DMS153 treated with DMSO at 0.1 percent for 48 hours (cell line): Measurements from ENCODE around the gene WWOX.
A peak's percentile ranks its signal among the peaks of the same experiment; 100 is the strongest.

Experiments
- DNase-seq: peaks from one replicate; lab custom pipeline; 2025; ENCODE audit not compliant: unreplicated experiment; lab: John Stamatoyannopoulos, UW

WWOX gene

DNA sequence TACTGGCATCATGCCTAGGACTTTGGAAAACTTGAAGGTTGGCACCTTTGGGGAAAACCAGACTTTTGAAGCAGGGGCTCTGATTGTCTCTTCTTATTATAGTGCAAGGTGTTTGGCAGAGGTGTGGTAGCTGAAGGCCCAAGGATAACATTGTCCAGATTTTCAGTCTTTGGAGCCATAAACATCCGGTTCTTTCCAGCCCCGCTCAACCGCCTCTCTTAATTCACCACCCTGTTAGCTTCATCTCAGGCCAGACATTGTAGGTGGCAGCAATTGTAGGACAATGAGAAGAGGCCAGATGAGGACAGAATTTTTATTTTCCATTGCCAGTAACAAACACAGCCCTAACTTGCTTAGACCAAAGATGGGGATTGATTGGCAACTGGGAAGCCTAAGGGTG lies 851.3 kb downstream of the WWOX start:
- no peak for DNase-seq

DNA sequence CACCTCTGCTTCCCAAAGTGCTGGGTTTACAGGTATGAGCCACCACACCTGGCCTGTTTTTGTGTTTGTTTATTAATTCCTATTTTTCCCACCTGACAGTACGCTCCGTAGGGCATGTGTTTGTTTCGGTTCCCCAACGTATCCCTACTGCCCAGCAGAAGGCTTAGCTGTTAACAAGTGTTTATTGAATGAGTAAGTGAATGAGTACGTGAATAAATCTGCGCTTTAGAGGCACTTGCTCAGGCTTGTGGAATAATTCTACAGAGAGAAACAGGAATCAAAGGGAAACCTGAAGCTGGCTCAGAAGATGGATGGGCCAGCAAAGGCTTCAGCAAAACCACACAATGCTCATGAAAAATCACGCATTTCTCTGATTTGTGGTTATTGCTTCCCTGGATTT lies 853.2 kb downstream of the WWOX start:
- DNase-seq, result no peak

DNA sequence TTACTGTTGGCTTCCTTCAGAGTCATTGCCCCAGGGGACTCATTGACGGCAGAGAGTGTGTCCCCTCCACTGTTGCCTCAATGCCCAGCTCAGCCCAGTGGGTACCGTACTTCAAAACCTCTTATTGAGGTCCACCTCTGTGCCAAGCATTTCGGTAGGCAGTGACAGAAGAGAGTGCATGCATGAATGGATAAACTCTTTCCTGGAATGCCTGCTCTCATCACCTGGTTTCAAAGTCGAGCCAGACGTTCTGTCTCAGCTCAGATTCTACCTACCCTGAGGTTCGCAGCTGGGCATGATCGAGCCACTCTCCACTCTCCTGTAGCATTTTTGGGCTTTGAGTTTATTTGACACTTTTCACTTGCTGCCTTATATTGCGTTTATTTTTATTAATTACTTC lies 854.1 kb downstream of the WWOX start:
- no peak for DNase-seq

DNA sequence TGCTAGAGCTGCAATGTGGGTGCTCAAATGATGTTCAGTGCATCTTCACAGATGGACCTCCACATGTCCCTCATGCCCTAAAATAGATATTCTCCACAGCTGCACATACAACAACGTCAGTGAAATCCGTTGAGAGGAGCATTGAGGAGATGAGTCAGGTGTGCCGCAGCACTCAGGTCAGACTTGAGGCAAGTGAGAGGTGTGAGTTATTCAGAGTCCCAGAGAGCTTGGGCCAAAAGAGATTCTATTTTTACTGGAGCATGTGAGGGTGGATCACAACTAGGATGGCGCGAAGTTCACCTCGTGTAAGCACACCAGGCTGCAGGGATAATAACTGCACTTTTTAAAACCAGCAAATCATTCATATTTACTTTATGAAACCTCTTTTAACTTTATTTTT lies 855.8 kb downstream of the WWOX start:
- no peak for DNase-seq

DNA sequence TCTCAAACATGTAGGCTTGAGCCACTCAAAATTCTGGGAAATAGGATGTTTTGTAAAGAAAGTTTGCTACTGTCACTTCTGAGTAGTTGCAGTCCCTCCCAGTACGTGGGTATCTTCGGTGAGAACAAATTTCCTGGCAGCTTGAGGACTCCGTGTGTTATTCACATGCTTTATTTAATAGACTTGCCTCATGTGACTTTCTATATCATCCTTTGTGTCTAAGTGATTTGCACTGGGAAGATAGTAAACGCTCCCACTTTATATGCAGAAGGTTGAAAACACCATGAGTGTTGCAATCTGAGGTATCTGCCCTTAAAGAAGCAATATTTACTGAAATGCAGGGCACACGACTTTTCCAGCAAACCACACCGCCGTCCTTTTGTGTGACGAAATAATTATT lies 857.4 kb downstream of the WWOX start:
- DNase-seq, result no peak

DNA sequence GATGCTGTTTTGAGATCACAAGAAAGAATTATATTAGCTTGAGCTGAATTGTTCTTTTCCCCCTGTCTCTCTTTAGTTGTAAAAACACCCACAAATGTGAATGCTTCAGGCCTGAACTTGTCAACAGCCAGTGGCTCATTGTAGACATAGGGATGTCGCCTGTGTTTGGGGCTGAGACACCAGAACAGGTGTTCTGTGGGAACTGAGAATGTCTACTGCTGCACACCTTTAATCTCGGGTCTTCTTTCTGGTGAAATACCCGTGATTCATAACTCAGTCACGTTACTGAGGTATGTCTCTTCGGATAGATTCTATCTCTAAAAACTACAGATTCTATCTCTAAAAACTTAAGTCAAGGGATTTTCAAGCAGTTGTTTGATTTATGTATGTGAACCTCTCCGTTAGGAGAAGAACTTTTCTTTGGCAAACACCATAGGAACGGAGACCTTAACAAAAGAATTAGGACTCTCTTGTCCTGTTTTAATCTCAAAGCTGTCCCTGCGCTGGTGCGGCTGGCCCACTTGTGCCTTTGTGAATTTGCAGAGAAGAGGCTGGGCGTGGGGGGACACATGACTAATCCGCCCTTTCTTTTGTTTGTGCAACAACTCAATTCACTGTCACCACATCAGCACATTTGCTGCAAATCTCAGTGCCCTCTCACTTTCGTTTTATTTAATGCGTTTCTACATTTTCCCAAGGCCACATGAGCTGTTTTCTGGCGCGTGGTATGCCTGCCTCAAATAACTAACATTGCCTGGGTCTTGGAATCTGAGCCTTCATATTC lies 858.1 kb downstream of the WWOX start:
- DNase-seq, result peak; percentile 32

DNA sequence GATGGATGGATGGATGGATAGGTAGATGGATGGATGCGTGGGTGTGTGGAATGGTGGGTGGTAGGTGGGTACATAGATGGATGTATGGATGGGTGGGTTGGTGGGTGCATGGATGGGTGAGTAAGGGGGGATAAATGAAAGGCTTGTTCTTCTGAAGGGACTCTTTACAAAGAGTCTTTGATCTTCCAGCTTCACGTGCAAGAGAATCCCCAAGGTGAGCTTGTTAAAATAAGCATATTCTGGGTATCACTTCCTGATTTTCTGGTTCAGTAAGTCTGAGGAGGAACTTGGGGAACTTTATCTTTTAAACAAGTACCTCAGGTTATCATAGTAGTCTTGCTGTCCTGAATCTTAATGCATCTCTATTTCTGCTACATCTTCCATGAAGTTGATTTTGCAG lies 862.0 kb downstream of the WWOX start:
- DNase-seq, result no peak

DNA sequence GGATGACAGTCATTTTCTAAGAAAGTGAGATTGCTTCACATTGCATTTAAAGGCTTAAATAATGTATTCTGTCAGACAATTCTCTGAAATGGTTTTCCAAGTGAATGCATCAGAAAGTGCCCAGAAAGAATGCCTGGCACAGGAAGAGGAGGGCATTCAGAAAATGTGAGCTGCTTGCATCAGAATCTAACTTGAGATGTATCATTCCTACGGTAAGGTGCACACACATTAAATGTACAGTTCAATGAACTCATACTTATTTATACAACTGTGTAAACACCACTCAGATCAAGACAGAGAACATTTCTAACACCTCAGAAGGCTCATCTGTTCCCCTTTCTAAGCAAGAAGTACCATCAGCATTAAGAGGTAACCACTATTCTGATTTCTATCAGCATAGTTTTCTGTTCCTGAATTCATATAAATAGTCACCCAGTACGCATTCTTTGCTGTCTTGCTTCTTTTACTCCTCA lies 863.0 kb downstream of the WWOX start:
- DNase-seq, result no peak

DNA sequence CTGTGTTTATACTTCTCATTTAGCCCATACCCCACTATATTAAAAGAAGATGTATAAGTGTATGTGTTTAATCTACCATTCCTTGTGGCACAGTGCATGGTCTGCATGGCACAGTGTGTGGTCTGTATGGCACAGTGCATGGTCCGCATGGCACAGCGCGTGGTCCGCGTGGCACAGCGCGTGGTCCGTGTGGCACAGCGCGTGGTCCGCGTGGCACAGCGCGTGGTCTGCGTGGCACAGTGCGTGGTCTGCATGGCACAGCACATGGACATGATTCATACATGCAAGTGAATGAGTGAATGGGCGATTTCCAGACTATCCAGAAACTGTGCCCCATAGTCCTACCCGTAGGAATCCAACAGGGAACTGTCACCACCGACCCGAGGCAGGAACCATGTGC lies 868.5 kb downstream of the WWOX start:
- no peak for DNase-seq

DNA sequence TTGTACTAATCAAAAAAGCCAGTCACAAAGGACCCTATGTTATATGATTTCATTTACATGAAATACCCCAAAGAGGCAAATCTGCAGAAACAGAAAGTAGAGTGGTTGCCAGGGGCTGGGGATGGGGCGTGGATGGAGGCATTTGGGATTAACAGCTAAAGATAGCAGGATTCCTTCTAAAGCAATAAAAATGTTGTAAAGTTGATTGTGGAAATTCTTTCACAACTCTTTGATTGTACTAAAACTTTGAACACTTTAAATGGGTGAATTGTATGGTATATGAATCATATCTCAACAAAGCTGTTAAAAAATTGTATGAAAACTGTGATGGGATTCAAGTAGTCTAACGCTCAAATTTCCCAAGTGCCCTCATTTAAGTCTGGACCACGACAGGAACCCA lies 870.3 kb downstream of the WWOX start:
- DNase-seq, result no peak

DNA sequence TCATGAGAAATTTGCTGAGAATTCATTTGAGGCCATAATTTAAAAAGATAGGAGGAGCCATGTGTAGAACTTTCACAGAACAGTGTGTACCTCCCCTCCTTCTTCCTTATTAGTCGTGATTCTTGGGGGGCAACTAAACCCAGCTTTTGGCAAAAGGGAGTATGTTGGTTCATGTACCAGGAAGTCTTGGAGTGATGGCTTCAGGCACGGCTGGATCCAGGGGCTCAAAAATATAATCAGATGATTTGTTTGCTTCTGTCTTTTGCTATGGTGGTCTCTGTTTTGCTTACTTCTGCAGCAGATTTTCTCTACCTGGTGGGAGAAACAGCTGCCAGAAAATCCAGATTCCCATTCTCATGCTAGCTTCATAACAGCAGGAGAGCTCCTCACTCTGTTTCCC lies 871.2 kb downstream of the WWOX start:
- DNase-seq, result no peak

DNA sequence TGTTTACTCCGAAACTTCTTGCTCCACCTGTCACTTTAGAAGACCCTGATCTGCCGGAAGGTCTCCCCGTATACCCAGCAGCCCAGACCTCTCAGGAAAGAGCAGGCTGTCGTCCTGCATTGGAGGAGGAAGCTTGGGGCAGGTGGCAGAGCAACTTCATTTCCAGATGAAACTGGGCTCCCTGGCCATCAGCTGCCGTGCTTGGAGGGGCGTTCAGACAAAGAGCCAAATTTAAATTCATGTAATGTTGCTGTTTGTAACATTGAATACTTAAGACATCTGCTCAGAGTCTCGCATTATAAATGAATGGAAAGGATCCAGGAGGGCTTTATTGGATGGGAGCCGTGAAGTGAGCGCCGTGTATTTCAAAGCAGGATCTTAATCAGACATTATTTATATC lies 872.6 kb downstream of the WWOX start:
- DNase-seq, result no peak

DNA sequence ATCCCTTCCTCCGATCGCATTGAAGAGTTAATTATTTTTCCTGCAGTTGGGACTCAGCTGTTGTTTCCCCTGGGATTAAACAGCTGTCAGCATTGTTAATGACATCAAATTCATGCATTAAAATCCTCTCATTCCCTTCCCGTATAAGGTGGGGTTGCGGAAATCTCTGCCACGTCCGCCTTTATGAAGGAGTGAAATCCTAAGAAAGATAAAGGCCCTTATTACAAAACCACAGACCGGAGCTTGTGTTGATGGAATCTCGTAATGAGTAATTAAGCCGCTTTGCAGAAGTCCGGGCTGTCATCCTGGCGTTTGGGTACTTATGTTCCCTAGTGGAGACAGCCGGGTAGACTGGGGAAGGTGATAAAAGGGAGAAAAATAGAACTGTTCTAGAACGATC lies 873.5 kb downstream of the WWOX start:
- no peak for DNase-seq

DNA sequence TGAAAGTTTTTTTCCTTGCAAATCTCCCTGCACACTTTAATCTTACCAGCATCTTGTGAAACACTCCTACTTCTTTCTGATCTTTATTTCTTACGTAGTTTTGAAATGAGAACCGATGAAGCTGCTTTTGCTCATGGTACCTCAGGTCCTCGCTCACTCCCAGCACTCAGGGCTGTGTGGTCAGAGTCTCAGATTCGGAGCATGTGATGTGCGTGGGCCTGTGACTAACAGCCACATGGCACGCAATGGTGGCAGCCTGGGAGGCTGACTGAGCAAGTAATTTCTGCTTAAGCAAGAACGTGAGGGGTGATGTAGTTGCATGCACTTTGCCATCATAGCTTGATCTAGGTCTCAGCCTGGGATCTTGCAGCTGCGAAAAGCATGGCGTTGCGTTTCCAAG lies 876.8 kb downstream of the WWOX start:
- no peak for DNase-seq

DNA sequence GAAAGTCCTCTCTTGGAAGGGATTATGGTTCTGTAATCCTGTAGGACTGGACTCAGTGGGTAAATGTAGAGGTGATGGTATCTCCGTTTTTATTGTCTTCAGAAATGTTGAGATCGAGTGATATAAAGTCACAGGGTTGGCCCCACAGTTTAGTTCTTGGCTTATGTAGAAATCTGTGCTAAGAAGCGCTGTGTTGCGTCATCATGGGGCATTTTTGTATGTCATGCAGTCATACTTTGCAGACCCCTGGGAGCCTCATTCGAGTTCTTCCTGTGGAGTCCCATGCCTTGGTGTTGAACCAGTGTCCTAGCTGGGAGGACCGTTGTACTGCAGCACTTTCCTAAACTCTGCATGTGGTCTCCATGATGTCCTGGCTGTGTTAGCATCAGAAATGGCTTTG lies 881.4 kb downstream of the WWOX start:
- DNase-seq, result no peak

DNA sequence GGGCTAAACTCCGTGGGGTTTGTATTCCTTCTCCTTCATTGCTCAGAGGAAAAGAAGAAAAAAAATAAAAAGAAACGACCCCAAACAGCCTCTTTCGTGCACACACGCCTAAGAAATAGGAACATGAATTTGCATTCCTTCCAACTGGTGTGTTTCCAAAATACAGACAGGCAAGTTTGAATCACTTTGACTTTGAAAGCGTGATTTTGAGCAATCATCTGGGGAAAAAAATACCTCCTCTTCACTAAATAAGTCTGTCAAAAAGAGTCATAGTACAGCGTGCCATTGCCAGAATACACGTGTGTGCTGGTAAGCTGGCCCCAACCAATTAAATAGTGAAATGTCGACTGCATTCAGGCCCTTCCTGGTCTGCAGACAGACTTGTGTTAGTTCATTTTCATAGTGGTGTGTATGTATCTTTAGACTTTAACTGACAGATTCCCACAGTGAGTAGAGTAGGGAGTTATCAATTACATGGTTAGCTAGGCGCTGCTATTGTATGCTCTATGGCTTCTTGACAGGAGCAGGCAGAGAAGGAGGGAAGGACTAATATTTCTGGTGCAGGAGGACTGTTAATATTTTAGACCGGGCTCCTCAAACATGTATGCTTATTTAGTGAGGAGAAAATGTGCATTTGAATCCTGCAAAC lies 882.8 kb downstream of the WWOX start:
- no peak for DNase-seq

DNA sequence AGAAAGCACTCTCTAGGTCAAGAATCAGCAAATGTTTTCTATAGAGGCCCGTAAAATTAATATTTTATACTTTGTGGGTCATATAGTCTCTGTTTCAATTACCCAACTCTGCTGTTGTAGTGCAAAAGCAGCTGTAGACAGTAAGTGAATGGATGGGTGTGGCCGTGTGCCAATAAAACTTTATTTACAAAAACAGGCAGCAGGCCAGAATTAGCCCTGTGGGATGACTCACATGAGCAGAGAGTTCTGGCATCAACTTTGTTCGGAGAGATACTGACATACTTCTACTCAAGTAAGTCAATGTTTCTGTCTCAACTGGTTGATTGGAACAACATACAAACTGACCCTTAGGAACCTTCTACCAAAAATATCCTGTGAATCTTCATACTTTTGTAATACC lies 884.9 kb downstream of the WWOX start:
- DNase-seq, result no peak

DNA sequence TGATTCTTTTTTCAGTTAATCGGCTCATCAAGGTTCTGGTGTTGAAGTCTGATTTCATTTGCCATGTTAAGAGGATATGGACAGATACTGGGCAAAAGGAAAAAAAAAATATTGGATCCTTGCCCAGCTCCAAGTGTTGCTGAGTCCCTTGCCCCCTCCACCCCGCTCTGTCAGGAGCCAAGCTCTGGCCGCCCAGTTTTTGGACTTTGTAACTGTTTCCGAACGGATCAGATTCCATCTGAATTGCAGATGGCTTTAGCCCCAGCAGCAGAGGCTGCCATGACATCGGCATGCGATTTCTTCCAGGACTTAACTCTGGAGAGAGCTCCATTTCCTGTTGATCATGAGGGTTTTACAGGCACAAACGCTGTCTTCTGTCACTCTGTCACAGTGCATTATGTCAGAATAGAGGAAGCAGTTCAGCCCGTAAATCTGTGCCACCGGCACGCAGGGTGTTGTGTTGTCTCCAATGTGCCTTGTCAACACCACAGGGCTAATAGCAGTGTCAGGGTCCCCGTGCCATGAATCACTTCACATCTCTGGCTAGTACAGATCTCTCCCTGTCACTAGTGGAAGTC lies 885.5 kb downstream of the WWOX start:
- DNase-seq, result peak; percentile 43

DNA sequence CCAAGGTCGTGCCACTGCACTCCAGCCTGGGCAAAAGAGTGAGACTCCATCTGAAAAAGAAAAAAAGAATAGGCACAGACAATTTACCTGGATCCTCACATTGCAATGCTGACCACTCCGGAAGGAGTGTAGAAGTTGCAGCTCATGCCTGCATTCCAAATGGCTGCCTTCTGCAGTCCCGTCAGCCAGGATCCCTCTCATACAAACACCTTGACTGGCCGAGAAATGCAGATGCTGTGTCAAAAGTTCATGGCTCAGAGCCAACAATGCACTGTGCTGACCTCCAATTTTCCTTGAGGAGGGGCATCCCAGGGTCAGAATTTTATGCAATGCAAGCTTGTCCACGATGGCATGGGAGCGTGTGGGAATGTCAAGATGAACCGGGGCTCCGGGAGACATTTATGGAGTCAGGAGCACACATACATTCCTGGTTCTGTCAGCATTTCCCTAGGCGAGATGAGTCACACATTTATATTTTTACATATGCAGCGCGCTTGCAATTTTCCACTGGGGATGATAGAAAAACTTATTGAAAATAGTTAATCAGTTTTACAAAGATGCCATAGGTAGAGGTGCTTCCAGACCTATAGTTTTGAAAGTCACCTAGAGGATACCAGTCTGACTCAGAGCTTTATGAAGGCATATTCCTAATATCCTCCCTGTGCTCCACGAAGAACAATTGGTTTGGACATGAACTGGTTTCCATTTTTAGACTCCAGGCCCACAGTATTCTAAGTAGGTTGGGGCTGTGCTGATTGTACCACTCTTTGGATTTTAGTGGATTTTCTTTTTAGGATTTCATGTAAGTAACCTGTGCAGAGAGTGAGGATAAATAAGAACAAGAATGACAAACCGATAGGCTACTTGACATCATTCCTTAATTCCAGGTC lies 886.5 kb downstream of the WWOX start:
- no peak for DNase-seq

DNA sequence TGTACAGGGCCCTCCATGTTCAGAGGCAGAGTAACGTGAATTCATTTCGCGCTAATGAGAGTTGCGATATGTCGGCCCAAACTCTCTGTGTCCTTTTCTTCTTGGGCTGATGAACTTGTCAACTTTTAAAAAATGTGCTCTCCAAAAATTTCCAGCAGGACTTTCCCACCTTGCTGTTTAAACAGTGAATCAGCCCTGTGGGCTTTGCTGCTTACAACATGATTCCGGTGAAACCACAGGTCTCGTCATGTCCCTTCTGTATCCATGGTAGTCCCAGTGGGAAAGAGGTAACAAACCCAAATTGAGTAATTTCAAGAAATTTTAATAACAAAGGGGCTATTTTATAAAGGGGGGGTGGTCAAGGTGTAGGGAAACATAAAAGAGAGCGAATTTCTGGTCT lies 888.2 kb downstream of the WWOX start:
- no peak for DNase-seq

DNA sequence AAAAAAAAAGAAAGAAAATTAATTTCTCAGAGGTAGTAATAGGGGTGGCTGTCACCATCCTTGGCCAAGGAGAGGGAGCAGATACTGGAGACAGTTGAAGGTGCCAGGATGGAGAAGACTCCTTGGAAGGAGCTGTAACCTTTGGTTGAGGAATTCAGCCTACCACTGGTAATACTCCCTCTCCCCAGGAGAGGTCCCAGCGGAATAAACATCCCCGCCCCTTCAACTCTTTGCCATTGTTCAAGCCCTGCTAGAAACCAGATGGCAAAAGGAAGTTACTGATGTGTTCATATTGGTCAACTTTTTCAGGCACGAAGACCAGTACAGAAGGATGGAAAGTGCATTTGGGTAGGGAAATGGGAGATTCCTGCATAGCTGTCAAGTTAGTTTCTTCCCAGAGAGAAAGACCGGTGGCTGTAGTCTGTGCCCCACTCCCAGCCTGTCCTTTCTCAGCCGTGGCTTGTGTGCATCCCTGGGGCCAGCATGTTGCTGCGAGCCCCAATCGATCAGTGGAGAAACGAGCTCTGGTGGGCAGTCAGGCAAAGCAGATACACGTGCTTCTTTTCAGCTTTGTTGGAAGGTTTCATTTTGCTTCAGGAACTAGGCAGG lies 889.0 kb downstream of the WWOX start:
- no peak for DNase-seq
